GM21367 (cell line): ENCODE results near the gene DLGAP1.
"Not testable (repeated sequence)": the region's sequence is repeated elsewhere in the genome, so short reads cannot be mapped to it uniquely, and the experiment has no call there.

ENCODE experiments used
- ATAC-seq: cut with Tn5 transposase; IDR thresholded peaks from one replicate; pipeline ENCODE4 v1.9.1; 2021; ENCODE audit not compliant: unreplicated experiment

DLGAP1 gene

GRCh38 chr18:4455113-4455811, at the start of gene DLGAP1:
DLGAP1 (minus strand) TSS chr18:4455307.
- ATAC-seq, result peak; percentile 78

GRCh38 chr18:4494703-4495284, 39.7 kb upstream of the DLGAP1 start:
- ATAC-seq, result not testable (repeated sequence)

- ATAC-seq, result no peak
Measured at GRCh38 chr18:4468511-4468910, 13.4 kb upstream of the DLGAP1 start.

GRCh38 chr18:4454537-4455112, 482 bp downstream of the DLGAP1 start:
- ATAC-seq, result peak; percentile 20

- ATAC-seq, result no peak
Measured at GRCh38 chr18:4453874-4454536, 1.1 kb downstream of the DLGAP1 start.

- ATAC-seq, result no peak
Measured at GRCh38 chr18:4453567-4453873, 1.6 kb downstream of the DLGAP1 start.

GRCh38 chr18:4450065-4450658, 4.9 kb downstream of the DLGAP1 start:
- ATAC-seq, result no peak

- no peak for ATAC-seq
Measured at GRCh38 chr18:4445902-4446301, 9.2 kb downstream of the DLGAP1 start.

GRCh38 chr18:4444306-4444705, 10.8 kb downstream of the DLGAP1 start:
- no peak for ATAC-seq

GRCh38 chr18:4441098-4441497, 14.0 kb downstream of the DLGAP1 start:
- no peak for ATAC-seq

- ATAC-seq, result no peak
Measured at GRCh38 chr18:4438938-4439337, 16.2 kb downstream of the DLGAP1 start.

- no peak for ATAC-seq
Measured at GRCh38 chr18:4433717-4434116, 21.4 kb downstream of the DLGAP1 start.

- no peak for ATAC-seq
Measured at GRCh38 chr18:4430836-4431235, 24.3 kb downstream of the DLGAP1 start.

- no peak for ATAC-seq
Measured at GRCh38 chr18:4417714-4418113, 37.4 kb downstream of the DLGAP1 start.

GRCh38 chr18:4416976-4417375, 38.1 kb downstream of the DLGAP1 start:
- ATAC-seq, result no peak

- ATAC-seq, result no peak
Measured at GRCh38 chr18:4412286-4412685, 42.8 kb downstream of the DLGAP1 start.

- no peak for ATAC-seq
Measured at GRCh38 chr18:4406856-4407255, 48.3 kb downstream of the DLGAP1 start.

- no peak for ATAC-seq
Measured at GRCh38 chr18:4405965-4406364, 49.1 kb downstream of the DLGAP1 start.

- no peak for ATAC-seq
Measured at GRCh38 chr18:4403836-4404235, 51.3 kb downstream of the DLGAP1 start.

GRCh38 chr18:4400911-4401310, 54.2 kb downstream of the DLGAP1 start:
- no peak for ATAC-seq

- ATAC-seq, result no peak
Measured at GRCh38 chr18:4399929-4400328, 55.2 kb downstream of the DLGAP1 start.

- no peak for ATAC-seq
Measured at GRCh38 chr18:4394700-4395099, 60.4 kb downstream of the DLGAP1 start.
